Left lung (tissue), 10 donors: ENCODE data around the gene RICTOR. TPM values are rescaled to one million over a fixed set of nuclear protein-coding genes. Genes with fewer than 3 reads are reported as not detected.

Experiments used
- ATAC-seq: fragments of 200-7000 bp; cut with Tn5 transposase; one replicate; pipeline ENCODE4 v1.9.1; 2020; ENCODE audit warnings: moderate library complexity
- DNase-seq, 4 donors: peaks; one replicate each; pipeline ENCODE4 v3.0.0-alpha.2; 2013 to 2020
- H3K27ac ChIP-seq, 2 donors: fragments of 200-600 bp; sonication (generic) in 1 of 2; one replicate each; pipeline versions ENCODE4 v1.5.0 to v1.8.0; 2020 to 2021
- H3K27me3 ChIP-seq, 2 donors: fragments of 200-600 bp; sonication (generic) in 1 of 2; one replicate each; pipeline versions ENCODE4 v1.5.0 to v1.8.0; 2020 to 2021
- H3K36me3 ChIP-seq, 2 donors: fragments of 200-600 bp; sonication (generic) in 1 of 2; one replicate each; pipeline versions ENCODE4 v1.5.0 to v1.8.0; 2020 to 2021
- H3K4me1 ChIP-seq, 2 donors: fragments of 200-600 bp; one replicate each; pipeline ENCODE4 v1.8.0; 2021
- H3K4me3 ChIP-seq, 2 donors: fragments of 200-600 bp; sonication (generic) in 1 of 2; one replicate each; pipeline versions ENCODE4 v1.5.0 to v1.8.0; 2020 to 2021; ENCODE audit warnings: mild to moderate bottlenecking in 1 of 2
- H3K9me3 ChIP-seq, 2 donors: fragments of 200-600 bp; sonication (generic) in 1 of 2; one replicate each; pipeline versions ENCODE4 v1.5.0 to v1.8.0; 2020 to 2021
- intact Hi-C, 2 donors: fragments of 100-400 bp; cut with DNase I; formaldehyde crosslinking; loops; one replicate each; pipeline versions ENCODE4 v1.11.2 to v1.14.2; 2022
- polyA plus RNA-seq, 6 donors: library from polyadenylated mRNA; unstranded; fragments of 120-200 nt; gene quantifications; one replicate each; pipeline ENCODE4 v1.2.1, GENCODE V29; 2013; ENCODE audit not compliant: insufficient read length in 6 of 6
- total RNA-seq, 2 donors: library from RNA; stranded (reverse); fragmentation: NEBNext Ultra II Directional; extraction: Animal tissue kit (Norgen Biotek cat#: 25700); gene quantifications; one replicate each; pipeline ENCODE4 v1.2.1, GENCODE V29; 2021
- TF ChIP-seq, protein P1 (sequence below), 2 donors: fragments of 200-600 bp; sonication (generic) in 1 of 2; IDR thresholded peaks; one replicate each; pipeline versions ENCODE4 v1.5.0 to v1.8.0; 2021; ENCODE audit warnings: antibody characterized with exemption in 2 of 2
- donor health status: DM: no; HTN: yes; CAD: no.
- donor health status: DM: no; HTN: no; CAD: no.

Gene RICTOR
- total and polyA plus RNA-seq, 8 donors, result 28.2 to 37.5 (median 31.9) TPM

DNA sequence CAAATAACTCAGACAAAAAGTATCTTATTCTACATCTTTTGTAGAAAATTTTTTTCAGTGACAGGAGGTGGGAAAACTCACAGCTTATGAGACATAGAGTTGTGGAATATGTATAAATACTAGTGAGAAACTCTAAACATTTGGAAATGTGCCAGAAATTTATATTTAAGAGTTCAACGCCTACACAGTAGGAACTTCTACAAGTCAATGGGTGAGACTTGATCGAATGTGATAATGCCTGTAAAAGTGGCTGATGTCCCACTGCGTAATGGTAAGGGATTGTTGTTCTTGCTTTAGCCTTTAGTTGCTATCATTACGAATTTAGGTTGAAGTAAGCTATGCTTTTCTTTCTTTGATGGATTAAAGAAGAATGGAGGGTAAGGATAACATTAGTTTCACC, 40.0 kb upstream of the RICTOR start:
- Histone ChIP-seq H3K27ac (no peak overlapping the region), H3K9me3 (no peaks in the 10 kb centered on the region), H3K4me3 (no peak overlapping the region), H3K27me3 (peaks cover 0 to 2% of the 10 kb centered on the region in 2 donors), H3K4me1 (no peaks in the 10 kb centered on the region), H3K36me3 (peaks cover 0 to 87% of the 10 kb centered on the region in 2 donors)
- no peak for DNase-seq
- intact Hi-C loops, result no loop called here
- TF ChIP-seq, protein P1, sequence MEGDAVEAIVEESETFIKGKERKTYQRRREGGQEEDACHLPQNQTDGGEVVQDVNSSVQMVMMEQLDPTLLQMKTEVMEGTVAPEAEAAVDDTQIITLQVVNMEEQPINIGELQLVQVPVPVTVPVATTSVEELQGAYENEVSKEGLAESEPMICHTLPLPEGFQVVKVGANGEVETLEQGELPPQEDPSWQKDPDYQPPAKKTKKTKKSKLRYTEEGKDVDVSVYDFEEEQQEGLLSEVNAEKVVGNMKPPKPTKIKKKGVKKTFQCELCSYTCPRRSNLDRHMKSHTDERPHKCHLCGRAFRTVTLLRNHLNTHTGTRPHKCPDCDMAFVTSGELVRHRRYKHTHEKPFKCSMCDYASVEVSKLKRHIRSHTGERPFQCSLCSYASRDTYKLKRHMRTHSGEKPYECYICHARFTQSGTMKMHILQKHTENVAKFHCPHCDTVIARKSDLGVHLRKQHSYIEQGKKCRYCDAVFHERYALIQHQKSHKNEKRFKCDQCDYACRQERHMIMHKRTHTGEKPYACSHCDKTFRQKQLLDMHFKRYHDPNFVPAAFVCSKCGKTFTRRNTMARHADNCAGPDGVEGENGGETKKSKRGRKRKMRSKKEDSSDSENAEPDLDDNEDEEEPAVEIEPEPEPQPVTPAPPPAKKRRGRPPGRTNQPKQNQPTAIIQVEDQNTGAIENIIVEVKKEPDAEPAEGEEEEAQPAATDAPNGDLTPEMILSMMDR (IDR thresholded peaks at IDR 0.05), result no peak
- ATAC-seq, result no peak

DNA sequence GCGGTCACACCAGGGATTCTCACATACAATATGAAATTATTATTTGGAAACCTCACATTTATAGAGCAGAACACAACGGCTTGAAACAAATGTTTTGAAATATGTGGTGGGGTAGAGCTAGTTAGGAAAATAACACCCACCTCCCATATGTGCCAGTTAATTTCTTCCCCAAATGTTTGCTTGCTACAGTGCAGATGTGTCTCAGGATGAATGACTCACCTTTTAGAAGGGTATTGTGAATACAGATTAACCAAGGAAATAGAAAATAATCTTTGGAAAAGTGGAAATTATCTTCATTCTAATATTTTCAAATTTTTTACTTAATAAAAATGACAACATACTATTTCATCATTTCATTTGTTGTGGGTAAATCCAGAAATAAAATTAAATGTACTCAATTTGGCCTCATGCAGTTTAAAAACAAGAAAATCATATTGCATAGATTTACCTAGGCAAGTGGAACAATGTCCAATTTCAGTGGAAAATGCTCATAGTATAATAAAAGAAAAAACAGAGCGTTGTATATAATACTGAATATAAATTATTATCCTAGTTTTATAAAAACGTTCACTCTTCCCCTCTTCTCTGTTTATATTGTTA, 39.3 kb upstream of the RICTOR start:
- intact Hi-C loops, result no loop called here

DNA sequence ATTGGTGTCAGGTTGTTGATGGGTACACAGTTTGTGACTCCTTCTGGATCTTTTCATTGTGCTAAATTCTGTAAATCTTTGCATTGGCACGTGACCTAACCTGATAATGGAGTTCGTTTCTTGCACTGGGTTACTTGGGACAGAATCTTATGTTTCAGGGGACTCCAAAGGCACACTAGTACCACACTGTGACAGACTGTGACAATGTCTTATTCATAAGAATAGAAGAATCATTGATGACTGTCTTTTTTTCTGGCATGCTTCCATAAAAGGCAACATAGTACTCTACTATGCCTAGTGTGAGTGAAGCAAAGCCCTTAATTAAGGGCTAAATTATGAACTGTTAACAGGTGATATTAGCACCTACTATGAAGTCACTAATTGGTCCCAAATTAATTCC, 35.4 kb upstream of the RICTOR start:
- DNase-seq, result no peak
- TF ChIP-seq, protein P1 (IDR thresholded peaks at IDR 0.05), result no peak

More for the DNA sequence above, 39.3 kb upstream of the RICTOR start:
- no peak for DNase-seq
- no peaks in the 10 kb centered on the region for H3K27me3 ChIP-seq
- H3K4me3 ChIP-seq, result no peak overlapping the region
- H3K9me3 ChIP-seq, result no peaks in the 10 kb centered on the region
- peaks cover 0 to 85% of the 10 kb centered on the region in 2 donors for H3K36me3 ChIP-seq
- TF ChIP-seq, protein P1 (IDR thresholded peaks at IDR 0.05), result no peak
- no peaks in the 10 kb centered on the region for H3K4me1 ChIP-seq
- ATAC-seq, result no peak
- no peak overlapping the region for H3K27ac ChIP-seq

DNA sequence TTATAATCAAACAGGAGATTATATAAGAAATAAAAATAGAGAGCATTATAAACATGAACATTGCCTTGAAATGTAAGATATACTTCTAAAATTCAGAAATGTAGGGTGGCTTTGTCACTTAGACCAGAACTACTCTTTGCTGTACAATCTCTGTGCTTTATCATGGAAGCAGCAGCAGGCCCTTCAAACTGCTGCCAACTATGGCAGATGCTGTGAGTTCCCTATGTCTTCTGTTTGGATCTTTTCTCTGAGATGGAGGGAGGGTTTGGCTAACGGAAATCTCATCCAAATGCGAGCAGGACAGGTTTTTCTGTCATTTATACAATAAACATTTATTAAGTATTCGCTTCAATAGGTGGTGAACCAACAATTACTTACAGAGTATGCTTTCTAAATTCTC, 34.8 kb upstream of the RICTOR start:
- Histone ChIP-seq H3K4me1 (no peaks in the 10 kb centered on the region), H3K27ac (no peak overlapping the region), H3K27me3 (no peaks in the 10 kb centered on the region), H3K9me3 (no peaks in the 10 kb centered on the region), H3K4me3 (no peak overlapping the region), H3K36me3 (peaks cover 0 to 81% of the 10 kb centered on the region in 2 donors)
- intact Hi-C loops, result no loop called here
- ATAC-seq, result no peak
- DNase-seq, result no peak
- TF ChIP-seq, protein P1 (IDR thresholded peaks at IDR 0.05), result no peak

More for the DNA sequence above, 35.4 kb upstream of the RICTOR start:
- Histone ChIP-seq H3K9me3 (no peaks in the 10 kb centered on the region), H3K4me3 (no peak overlapping the region), H3K27ac (no peak overlapping the region), H3K36me3 (peaks cover 0 to 81% of the 10 kb centered on the region in 2 donors), H3K27me3 (no peaks in the 10 kb centered on the region), H3K4me1 (no peaks in the 10 kb centered on the region)
- intact Hi-C loops, result no loop called here
- no peak for ATAC-seq

DNA sequence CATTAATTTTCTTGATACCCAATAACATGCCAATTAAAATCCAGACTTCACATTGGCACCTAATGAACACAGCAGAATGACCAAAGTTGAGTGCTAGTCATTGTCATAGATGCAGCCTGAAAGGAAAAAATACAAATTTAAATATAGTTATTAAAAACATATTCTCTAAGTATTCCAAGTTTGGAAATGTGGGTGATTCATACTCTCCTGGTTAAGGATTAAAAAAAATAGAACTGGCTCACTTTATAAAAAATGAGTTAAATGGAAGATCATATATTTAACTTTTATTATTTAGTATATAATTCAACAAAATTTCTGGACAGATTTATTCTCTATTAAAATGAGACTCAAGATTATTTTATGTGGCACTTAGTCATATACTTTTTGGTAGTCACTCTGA, 33.2 kb upstream of the RICTOR start:
- ATAC-seq (no peak), DNase-seq (no peak)
- TF ChIP-seq, protein P1 (IDR thresholded peaks at IDR 0.05), result no peak
- Histone ChIP-seq H3K27ac (no peak overlapping the region), H3K4me3 (no peak overlapping the region), H3K4me1 (no peaks in the 10 kb centered on the region), H3K36me3 (peaks cover 0 to 81% of the 10 kb centered on the region in 2 donors), H3K27me3 (no peaks in the 10 kb centered on the region), H3K9me3 (no peaks in the 10 kb centered on the region)
- intact Hi-C loops, result no loop called here
